GM15510 (cell line): ENCODE results near the gene ZSCAN29.
A peak's percentile ranks its signal among the peaks of the same experiment; 100 is the strongest.

Experiments used
- POLR2A ChIP-seq: IDR thresholded peaks from 3 replicates; pipeline ENCODE4 v1.6.1; 2011; ENCODE audit warnings: borderline replicate concordance; ENCODE audit not compliant: insufficient read length; ENCODE audit errors: extremely low read depth

Gene ZSCAN29

GRCh38 chr15:43370975-43371974 is at the start of gene ZSCAN29, which contains the start of gene TUBGCP4:
ZSCAN29 (minus strand) TSS chr15:43371043; CDS start chr15:43369913, 1,130 bp downstream.
TUBGCP4 (plus strand) TSS chr15:43371101; CDS start chr15:43371355, 254 bp downstream.
- TF ChIP-seq POLR2A: peak; percentile 73

- TF ChIP-seq POLR2A: no peak
Observed at GRCh38 chr15:43420435-43420834, 49.6 kb upstream of the ZSCAN29 start.

- no peak for TF ChIP-seq POLR2A
Observed at GRCh38 chr15:43414196-43414595, 43.4 kb upstream of the ZSCAN29 start.

DNA sequence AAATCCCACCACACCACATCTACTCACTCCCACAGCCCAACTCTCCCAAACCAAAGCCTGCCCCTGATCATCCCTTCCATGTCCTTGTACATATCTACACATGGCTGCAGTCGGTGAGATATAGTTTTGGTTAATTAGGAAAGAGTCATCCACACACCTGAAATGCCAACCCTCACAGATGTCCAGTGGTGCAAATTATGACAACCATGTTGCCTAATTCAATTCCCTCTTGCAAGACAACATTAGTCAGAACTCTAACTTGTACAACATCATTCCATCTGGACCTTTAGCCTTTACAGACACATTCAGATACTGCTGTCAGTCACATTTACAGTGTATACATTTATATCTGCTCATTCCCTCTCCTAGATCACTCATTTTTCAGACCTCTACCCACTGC is 41.3 kb upstream of the ZSCAN29 start:
- no peak for TF ChIP-seq POLR2A

- TF ChIP-seq POLR2A: no peak
Observed at GRCh38 chr15:43410572-43411214, 39.9 kb upstream of the ZSCAN29 start.

GRCh38 chr15:43408789-43409188 is 37.9 kb upstream of the ZSCAN29 start:
- TF ChIP-seq POLR2A: no peak

- no peak for TF ChIP-seq POLR2A
Observed at GRCh38 chr15:43406808-43407207, 36.0 kb upstream of the ZSCAN29 start.

- no peak for TF ChIP-seq POLR2A
Observed at GRCh38 chr15:43406189-43406588, 35.3 kb upstream of the ZSCAN29 start.

- TF ChIP-seq POLR2A: no peak
Observed at GRCh38 chr15:43404130-43404529, 33.3 kb upstream of the ZSCAN29 start.

- no peak for TF ChIP-seq POLR2A
Observed at GRCh38 chr15:43403616-43404015, 32.8 kb upstream of the ZSCAN29 start.

DNA sequence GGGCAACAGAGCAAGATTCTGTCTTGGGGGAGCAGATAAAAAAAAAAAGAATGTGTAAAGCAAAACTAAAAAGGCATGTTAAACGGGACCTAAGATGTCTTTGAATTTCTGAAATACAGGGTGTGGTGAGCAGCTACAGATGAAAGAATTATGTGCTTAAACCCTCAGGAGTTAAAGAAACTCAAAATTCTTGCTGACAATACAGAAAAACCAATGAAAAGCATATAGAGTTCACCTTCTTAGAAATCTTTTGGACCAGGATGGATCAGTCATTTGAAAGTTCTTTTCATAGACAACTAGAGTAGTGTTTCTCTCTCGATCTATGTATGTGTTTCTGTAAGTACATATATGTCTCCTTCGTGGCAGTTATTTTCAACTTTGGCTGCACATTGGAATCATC is 31.4 kb upstream of the ZSCAN29 start:
- TF ChIP-seq POLR2A: no peak

- TF ChIP-seq POLR2A: no peak
Observed at GRCh38 chr15:43390723-43391122, 19.9 kb upstream of the ZSCAN29 start.

DNA sequence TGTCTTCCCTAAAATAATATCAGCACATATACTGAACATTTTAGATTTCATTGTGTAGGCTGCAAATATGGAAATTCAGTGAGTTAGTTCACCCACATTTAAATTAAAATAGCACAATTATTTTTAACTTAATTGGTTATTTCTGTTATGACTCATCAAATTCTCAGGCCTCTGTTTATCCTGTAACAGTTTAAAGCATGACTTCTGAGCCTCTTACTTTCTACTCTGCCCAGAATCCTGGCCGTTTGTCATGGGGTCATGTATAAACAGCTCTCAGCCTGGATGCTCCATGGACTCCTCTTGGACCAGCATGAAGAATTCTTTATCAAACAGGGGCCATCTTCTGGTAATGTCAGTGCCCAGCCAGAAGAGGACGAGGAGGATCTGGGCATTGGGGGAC is 12.2 kb upstream of the ZSCAN29 start:
- TF ChIP-seq POLR2A: no peak

GRCh38 chr15:43382310-43382709 is 11.5 kb upstream of the ZSCAN29 start:
- no peak for TF ChIP-seq POLR2A

- TF ChIP-seq POLR2A: no peak
Observed at GRCh38 chr15:43378601-43379000, 7.8 kb upstream of the ZSCAN29 start.
